Activated naive CD4-positive, alpha-beta T cell treated with anti-CD3 and anti-CD28 coated beads, Interleukin-2, amount 50 U/mL, for 72 hours (primary cell): ENCODE measurements around the gene NLGN1. TPM values are rescaled to one million over a fixed set of nuclear protein-coding genes. Genes with fewer than 3 reads are reported as not detected.

Experiments
- ATAC-seq, 2 donors: fragments of 150-1000 bp; cut with Tn5 transposase; 2 replicates each; pipeline ENCODE4 v1.10.0; 2021; ENCODE audit warnings: mild to moderate bottlenecking in 2 of 2, moderate library complexity in 2 of 2
- DNase-seq, 2 donors: peaks; one replicate each; pipeline ENCODE4 v3.0.0; 2021 to 2022; ENCODE audit warnings: low spot score in 2 of 2
- H3K27ac Mint-ChIP-seq, 2 donors: one replicate each; pipeline ENCODE4 v1.8.0; 2022; ENCODE audit warnings: mild to moderate bottlenecking in 2 of 2, mixed read lengths in 2 of 2
- H3K36me3 Mint-ChIP-seq, 2 donors: one replicate each; pipeline ENCODE4 v1.8.0; 2022; ENCODE audit warnings: mixed read lengths in 2 of 2
- H3K9me3 Mint-ChIP-seq, 2 donors: one replicate each; pipeline ENCODE4 v1.8.0; 2022; ENCODE audit warnings: mixed read lengths in 2 of 2
- total RNA-seq, 2 donors: library from RNA; stranded (reverse); gene quantifications; one replicate each; pipeline ENCODE4 v1.2.3, GENCODE V29; 2022

NLGN1 gene
- total RNA-seq, 2 donors from 2014 or later, result not detected

DNA sequence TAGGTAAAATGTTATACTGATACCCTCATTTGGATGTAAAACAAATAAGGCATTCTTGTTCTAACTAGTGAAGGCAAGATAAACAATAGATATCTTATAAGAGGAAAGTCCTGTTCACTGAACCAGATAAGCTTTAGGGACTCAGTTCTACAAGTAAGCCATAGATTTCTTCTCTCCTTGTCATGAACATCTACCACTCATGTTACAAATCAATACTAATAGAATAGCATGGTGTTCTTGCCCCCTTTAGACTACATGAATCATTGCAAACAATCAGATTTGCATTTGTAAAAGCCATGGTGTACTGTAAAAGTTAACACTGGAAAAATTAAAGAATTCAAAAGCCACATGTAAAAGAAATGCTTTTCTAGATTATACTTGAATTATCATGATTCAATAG, 500.1 kb downstream of the NLGN1 start:
- DNase-seq, result no peak
- Mint-ChIP-seq H3K36me3 (no peaks in the 10 kb centered on the region), H3K27ac (no peak overlapping the region), H3K9me3 (peaks cover 9 to 10% of the 10 kb centered on the region in 2 donors)
- ATAC-seq, result no peak

DNA sequence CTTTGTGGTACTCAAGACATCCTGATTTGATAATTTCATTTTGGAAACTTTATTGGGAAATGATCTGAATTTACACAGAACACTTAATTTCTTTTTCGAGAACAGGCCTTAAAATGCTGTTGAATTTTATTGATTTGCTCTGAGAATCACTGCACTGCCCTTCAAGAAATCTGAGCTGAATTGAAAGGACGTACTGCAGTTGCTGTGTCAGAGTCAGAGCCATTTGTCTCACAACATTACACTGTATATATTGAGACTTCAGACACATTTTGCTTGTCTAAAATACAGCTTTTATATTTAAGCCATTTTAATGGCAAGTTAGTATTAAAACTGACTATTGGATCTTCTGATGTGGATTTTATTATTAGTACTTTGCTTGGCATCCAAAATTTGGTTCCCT, 504.1 kb downstream of the NLGN1 start:
- ATAC-seq, result no peak
- H3K27ac Mint-ChIP-seq, result no peak overlapping the region
- peaks cover 5 to 9% of the 10 kb centered on the region in 2 donors for H3K9me3 Mint-ChIP-seq
- no peak for DNase-seq
- H3K36me3 Mint-ChIP-seq, result no peaks in the 10 kb centered on the region

DNA sequence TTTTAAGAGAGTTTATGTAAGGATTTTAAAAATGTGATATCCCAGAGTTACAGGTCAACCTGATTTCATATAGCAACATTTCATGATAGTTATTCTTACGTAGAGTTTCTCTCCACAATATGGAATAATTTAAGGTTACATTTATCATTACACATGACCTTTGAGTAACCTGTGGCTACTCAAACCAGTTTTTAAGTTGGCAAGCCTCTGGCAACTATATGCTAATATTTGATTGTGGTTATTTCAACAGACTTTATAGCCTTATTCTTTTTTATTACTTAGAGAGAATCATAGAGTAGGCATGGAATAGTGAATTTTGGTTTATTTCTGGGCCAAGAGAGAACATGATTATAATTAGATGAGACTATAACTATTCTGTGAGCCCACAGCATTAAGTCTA, 504.9 kb downstream of the NLGN1 start:
- H3K9me3 Mint-ChIP-seq, result peaks cover 3 to 7% of the 10 kb centered on the region in 2 donors
- DNase-seq, result no peak
- no peak for ATAC-seq
- no peak overlapping the region for H3K27ac Mint-ChIP-seq
- no peaks in the 10 kb centered on the region for H3K36me3 Mint-ChIP-seq

DNA sequence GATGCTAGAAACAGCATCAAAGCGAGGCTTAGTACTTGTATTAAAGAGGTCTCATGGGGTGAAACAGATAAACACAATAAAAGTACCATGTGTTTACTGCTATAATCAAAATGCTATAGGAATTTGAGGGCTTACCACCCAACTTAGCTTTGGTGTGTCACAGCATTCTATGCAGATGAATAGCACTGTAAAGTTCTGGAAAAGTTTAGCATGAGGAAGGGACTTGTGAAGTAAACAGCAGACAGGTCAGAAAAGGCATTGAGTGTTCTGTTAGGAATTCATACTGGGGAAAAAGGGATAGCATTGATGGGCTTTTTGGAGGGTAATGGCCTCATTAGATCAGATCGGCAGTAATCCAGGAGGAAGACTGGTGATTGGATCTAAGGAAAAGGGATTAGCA, 505.3 kb downstream of the NLGN1 start:
- peaks cover 3 to 7% of the 10 kb centered on the region in 2 donors for H3K9me3 Mint-ChIP-seq
- ATAC-seq (no peak), DNase-seq (no peak)
- no peak overlapping the region for H3K27ac Mint-ChIP-seq
- no peaks in the 10 kb centered on the region for H3K36me3 Mint-ChIP-seq

DNA sequence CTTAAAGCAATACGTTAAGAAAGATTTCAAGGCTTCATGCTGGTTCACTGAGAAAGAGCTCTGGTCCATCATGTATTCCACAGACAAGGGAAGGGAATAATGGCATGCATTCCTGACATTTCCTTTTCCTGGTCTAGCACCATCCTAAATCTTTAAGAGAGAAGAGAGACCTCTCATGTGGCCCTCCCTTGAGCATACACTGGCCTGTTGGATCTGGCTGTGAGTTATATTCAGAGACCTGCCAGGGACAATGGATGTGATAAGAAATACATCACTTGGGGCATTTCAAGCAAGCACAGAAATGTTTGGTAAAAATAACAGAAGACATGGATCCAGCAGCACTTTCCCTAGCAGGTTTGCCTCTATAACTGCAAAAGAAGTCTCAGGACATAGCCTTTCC, 507.8 kb downstream of the NLGN1 start:
- Mint-ChIP-seq H3K9me3 (peaks cover 3 to 7% of the 10 kb centered on the region in 2 donors), H3K36me3 (no peaks in the 10 kb centered on the region), H3K27ac (no peak overlapping the region)
- no peak for ATAC-seq
- no peak for DNase-seq

DNA sequence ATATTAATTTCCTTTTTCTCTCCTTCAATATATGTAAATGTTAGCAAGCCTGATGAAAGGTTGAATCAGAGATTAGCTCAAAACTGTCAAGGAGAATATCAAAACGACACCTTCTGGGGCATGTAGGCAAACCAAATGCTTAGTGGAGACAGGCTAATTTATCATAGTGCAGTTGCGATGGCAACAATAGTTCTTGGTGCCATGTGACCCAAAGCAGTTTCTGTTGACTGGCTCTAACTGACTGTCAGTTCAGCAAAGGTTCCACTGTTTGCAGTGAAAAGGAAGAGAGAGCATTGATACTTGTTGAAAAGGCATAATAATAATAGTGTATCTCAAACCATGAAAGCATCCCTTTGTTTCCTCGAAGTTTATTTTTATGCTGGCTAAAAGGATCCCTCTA, 513.9 kb downstream of the NLGN1 start:
- ATAC-seq (no peak), DNase-seq (no peak)
- Mint-ChIP-seq H3K27ac (no peak overlapping the region), H3K36me3 (no peaks in the 10 kb centered on the region), H3K9me3 (peaks cover 0 to 6% of the 10 kb centered on the region in 2 donors)

DNA sequence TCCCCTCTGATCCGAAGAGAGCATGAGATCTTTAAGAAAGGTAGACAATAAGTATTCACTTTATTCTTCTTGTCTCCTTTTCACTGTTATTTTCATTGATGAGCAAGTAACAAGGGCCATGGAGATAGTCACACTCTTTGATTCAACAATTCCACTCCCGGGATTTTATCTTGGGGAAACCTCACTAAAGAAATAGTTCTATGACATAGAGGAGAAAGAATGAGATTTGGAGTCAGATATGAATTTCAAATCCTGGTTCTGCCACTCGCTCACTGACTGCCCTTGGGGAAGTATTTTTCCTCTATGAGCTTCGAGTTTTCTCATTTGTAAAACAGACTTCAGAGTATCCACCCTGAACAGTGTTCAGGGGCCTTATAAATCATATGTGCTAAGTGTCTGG, 514.6 kb downstream of the NLGN1 start:
- Mint-ChIP-seq H3K27ac (no peak overlapping the region), H3K9me3 (peaks cover 0 to 6% of the 10 kb centered on the region in 2 donors), H3K36me3 (no peaks in the 10 kb centered on the region)
- ATAC-seq, result no peak
- DNase-seq, result no peak

DNA sequence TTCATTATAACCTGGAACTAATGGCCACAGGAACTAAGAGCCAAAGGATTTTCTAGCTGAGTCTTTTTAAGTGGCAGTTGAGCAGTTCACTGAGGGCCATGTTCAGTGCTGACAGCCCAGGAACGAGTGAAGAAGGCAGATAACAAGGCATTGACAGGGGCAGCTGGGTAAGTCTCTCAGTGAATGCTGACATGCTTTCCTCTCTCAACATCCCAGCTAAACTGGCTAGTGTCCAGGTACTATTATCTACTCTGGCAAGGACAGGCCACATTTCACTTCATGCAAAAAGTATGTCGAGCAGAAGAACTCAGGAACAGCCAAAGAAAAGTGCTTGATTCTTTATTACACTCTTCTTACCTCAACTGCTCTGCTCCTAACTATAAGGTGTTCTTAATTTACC, 515.9 kb downstream of the NLGN1 start:
- ATAC-seq (no peak), DNase-seq (no peak)
- H3K36me3 Mint-ChIP-seq, result no peaks in the 10 kb centered on the region
- H3K27ac Mint-ChIP-seq, result no peak overlapping the region
- H3K9me3 Mint-ChIP-seq, result peaks cover 0 to 6% of the 10 kb centered on the region in 2 donors

DNA sequence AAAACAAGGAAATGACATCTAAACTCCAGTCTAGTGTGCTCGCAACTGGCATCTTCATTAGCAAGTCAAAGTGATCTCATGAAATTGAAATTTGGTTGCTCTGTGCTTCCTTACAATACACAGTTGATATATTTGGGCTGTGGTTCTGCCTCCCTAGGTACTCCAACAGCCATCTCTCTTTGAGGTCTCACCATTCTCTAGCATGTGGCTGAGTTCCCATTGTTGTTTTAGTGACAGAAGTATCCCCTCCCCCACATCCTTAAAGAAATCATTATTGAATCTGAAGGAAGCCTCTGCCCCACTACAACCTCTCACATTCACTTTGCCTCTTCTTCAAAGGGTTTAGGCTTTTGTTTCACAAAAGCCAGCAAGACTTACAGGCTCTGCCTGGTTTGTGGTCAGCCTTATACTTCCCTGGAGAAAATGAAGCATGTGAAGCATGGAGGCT, 516.5 kb downstream of the NLGN1 start:
- DNase-seq (no peak), ATAC-seq (no peak)
- no peaks in the 10 kb centered on the region for H3K36me3 Mint-ChIP-seq
- peaks cover 3 to 6% of the 10 kb centered on the region in 2 donors for H3K9me3 Mint-ChIP-seq
- no peak overlapping the region for H3K27ac Mint-ChIP-seq

DNA sequence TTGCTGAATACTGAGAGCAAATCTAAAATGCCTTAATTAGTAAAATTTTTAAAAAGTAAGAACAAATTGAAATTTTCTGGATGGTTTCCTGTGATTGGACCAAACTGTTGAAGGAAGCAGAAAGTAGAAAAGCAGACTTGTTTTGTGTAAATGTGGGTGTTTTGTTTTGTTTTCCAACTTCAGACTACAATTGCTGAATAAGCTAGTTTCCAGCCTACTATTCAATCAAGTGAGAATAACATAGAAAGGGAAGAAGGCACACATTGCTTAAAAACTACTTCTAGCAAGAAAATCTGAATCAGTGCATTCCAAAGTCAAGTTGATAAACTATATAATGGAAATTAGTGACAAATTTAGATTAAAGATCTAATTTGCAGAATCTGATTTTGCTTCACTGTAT, 519.3 kb downstream of the NLGN1 start:
- Mint-ChIP-seq H3K9me3 (peaks cover 4 to 6% of the 10 kb centered on the region in 2 donors), H3K36me3 (no peaks in the 10 kb centered on the region), H3K27ac (no peak overlapping the region)
- DNase-seq (no peak), ATAC-seq (no peak)

DNA sequence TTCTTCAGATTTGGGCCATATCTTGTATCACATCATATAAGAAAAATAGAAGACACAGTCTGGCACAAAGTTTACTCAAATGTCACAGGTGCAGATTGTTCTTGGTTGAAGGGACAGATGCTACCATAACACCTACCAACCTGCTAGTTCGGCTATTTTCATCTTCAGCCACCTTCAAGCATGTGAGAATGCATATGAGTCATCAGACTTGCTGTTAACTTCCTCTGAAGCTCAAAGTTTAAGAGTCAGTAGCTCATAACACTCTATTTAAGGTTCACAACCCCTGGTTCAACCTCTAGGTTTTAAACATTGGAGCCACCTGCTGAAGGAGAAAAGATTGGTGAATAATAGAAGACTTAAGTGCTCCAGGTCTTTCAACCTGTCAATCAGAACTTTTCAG, 522.8 kb downstream of the NLGN1 start:
- ATAC-seq (no peak), DNase-seq (no peak)
- no peak overlapping the region for H3K27ac Mint-ChIP-seq
- peaks cover 0 to 4% of the 10 kb centered on the region in 2 donors for H3K9me3 Mint-ChIP-seq
- no peaks in the 10 kb centered on the region for H3K36me3 Mint-ChIP-seq

DNA sequence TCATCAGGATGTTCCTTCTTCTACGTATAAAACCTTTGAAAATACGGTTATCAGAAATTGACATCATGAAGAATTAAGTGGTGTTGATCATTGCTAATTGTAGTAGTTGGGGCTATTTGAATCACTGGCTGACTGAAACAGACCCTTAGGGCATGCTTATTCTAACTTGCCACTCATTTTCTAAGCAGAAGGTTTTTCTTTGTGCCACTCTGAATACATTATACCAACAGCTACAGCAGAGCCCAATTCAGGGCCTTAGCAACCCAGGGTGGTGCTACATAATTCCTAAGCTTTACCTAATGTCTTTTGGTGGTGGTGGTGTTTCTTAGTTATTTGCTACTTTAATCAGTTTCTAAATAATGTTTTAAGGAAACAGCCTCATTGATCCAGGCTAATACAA, 524.2 kb downstream of the NLGN1 start:
- no peak for DNase-seq
- no peaks in the 10 kb centered on the region for H3K36me3 Mint-ChIP-seq
- no peak overlapping the region for H3K27ac Mint-ChIP-seq
- peaks cover 0 to 4% of the 10 kb centered on the region in 2 donors for H3K9me3 Mint-ChIP-seq
- ATAC-seq, result no peak

DNA sequence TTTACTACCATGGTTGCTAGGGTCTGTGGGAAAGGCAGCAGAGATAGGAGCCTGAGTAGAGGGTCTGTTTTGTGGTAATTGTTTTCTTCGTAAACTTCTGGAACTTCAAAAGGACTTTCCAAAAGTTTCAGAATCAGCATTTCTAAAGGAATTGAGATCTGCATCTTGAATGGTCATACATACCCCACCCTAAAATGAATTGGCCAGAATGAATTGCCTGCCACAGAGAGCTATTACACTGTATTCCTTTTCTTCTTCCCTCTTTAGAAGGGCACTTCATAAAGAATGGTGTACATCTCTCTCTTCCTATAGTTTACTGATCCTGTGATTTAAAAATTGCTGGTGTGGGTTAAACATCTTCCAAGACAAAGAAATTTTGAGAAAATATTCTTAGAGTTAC, 525.7 kb downstream of the NLGN1 start:
- ATAC-seq (no peak), DNase-seq (no peak)
- Mint-ChIP-seq H3K9me3 (peaks cover 0 to 4% of the 10 kb centered on the region in 2 donors), H3K36me3 (no peaks in the 10 kb centered on the region), H3K27ac (no peak overlapping the region)

DNA sequence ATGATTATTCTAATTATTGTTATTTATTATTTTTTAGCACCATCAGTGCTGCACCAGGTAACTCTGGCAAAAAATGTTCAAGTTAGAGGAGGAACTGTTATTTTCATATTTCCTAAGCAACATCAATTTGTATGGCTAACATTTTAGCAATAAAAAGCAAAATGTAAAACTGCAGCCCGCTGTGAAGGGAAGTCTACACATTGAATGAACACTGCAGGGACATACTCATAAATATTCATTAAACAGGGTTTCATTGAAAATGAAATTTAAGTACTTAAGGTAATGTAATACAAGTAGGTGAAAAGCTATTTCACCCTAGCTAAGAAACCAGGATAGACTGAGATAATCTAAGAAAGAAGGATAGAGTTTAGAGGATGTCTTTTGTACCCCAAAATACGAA, 532.7 kb downstream of the NLGN1 start:
- no peak for ATAC-seq
- Mint-ChIP-seq H3K27ac (no peak overlapping the region), H3K36me3 (no peaks in the 10 kb centered on the region), H3K9me3 (peaks cover 5 to 8% of the 10 kb centered on the region in 2 donors)
- DNase-seq, result no peak

DNA sequence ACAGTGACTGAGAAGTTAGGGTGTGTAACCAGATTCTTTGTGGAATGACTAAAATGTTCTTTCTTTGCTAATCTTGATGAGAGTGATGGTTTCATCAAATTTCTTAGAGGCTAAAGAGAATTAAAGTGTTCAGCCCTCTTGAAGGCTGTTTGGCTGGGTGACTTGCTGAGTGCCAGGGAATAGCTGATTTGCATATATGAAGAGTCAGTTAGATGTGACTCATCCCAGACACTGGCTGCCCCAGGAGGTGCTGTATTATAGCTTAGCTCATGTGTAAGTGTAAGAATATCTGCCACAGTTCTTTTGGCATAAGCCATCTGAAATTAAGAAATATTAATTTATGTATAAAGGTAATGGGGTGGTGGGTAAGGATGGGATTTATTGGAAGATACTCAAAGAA, 535.1 kb downstream of the NLGN1 start:
- ATAC-seq (no peak), DNase-seq (no peak)
- Mint-ChIP-seq H3K9me3 (peaks cover 5 to 13% of the 10 kb centered on the region in 2 donors), H3K27ac (no peak overlapping the region), H3K36me3 (no peaks in the 10 kb centered on the region)

DNA sequence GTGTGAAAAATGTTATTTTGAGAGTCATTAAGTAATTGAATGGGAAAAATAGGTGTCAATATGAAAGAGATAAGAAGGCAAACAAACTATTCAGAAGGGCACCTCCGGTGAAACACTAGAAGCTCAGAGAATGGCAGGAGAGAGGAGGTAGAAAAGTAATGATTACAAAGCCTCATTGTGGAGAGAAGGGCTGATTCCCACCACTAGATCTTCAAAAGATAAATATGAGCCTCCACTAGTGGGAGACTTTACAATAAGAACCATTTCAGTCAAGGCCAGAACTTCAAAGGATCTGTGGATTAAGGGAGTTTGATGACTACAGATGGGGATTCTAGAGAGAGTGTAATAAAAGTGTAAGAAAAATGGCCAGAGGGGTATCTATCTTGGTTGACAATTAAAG, 535.6 kb downstream of the NLGN1 start:
- Mint-ChIP-seq H3K9me3 (peaks cover 5 to 13% of the 10 kb centered on the region in 2 donors), H3K36me3 (no peaks in the 10 kb centered on the region), H3K27ac (no peak overlapping the region)
- DNase-seq (no peak), ATAC-seq (no peak)

DNA sequence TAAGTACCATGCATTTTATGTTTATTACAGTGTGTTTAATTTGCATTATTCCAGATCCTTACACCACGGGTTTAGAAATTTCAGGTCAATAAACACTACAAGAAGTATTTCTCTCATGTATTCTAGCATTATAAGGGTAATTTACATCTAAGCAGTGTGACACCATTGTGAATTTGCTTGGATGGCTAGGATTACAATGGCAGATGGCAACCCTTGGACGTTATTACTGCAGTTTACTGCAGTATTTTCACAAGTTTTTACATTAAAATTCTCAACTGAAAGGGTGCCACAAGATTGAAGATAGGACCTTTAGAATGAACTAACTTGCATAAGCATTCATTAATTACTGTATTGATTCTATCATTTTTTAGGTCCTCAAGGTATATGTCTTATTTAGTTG, 538.8 kb downstream of the NLGN1 start:
- ATAC-seq, result no peak
- no peak for DNase-seq
- H3K27ac Mint-ChIP-seq, result no peak overlapping the region
- H3K36me3 Mint-ChIP-seq, result no peaks in the 10 kb centered on the region
- peaks cover 5 to 11% of the 10 kb centered on the region in 2 donors for H3K9me3 Mint-ChIP-seq

DNA sequence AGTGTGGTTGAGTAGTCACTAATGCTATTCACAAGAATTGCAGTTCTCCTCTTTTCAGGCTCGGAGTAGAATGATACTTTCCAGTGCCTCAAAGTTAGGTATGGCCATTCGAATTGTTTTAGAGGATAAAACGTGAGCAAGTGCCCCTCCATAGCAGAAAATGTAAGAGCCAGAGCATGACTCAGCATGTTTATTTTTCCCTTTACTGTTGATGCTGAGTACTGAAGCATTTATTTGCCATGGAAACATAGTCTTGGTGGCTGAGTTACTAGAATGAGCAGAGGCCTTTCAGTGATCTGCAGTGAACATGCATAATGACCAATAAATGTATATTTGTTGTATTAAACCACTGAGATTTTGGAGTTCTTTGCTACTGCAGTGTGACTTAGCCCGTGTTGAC, 540.6 kb downstream of the NLGN1 start:
- Mint-ChIP-seq H3K9me3 (peaks cover under 1 to 6% of the 10 kb centered on the region in 2 donors), H3K36me3 (no peaks in the 10 kb centered on the region), H3K27ac (no peak overlapping the region)
- ATAC-seq (no peak), DNase-seq (no peak)

DNA sequence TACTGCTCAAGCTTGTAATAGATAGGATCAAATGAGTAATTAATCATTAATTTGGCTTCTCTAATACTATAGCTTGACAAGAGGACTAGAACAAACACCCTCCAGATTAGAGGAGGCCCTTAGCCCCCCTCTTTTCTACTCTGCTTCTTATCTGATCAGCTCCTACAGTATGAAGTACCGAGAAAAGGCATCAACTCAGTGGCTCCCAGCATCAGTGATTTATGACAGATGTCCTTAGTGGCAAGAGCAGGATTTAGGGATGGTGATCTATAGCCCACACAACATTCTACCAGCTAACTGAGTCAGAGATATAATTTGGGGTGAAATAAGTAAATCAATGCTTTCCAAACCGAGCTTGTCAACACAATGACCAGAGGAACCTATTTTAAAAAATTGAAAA, 541.1 kb downstream of the NLGN1 start:
- Mint-ChIP-seq H3K9me3 (peaks cover 0 to 6% of the 10 kb centered on the region in 2 donors), H3K36me3 (no peaks in the 10 kb centered on the region), H3K27ac (no peak overlapping the region)
- DNase-seq (no peak), ATAC-seq (no peak)
